HepG2 (cell line): ENCODE measurements around the gene FAT1.

Experiments used
- BHLHE40 ChIP-seq: IDR thresholded peaks from 2 replicates; pipeline ENCODE4 v1.6.1; 2011; ENCODE audit warnings: low read length, improper control_type of control experiment
- CREM ChIP-seq, 2 experiments: sonication (generic) in 1 of 2; formaldehyde crosslinking in 1 of 2; IDR thresholded peaks; 2 replicates each; pipeline versions ENCODE4 v1.4.0 to v1.6.1; 2016 to 2020; ENCODE audit warnings: antibody characterized with exemption in 1 of 2, mild to moderate bottlenecking in 1 of 2, missing genetic modification reagents in 1 of 2
- KMT2B ChIP-seq: IDR thresholded peaks from 2 replicates; pipeline ENCODE4 v1.6.1; 2016; ENCODE audit warnings: missing genetic modification reagents, missing compliant biosample characterization
- NR2C2 ChIP-seq: sonication (generic); formaldehyde crosslinking; IDR thresholded peaks from 2 replicates; pipeline ENCODE4 v1.4.0; 2020; ENCODE audit warnings: missing genetic modification reagents, mild to moderate bottlenecking, moderate library complexity, borderline replicate concordance
- POLR2A ChIP-seq, 2 experiments: IDR thresholded peaks; 2 replicates each; pipeline ENCODE4 v1.6.1; 2011; ENCODE audit warnings: low read depth in 2 of 2, low read length in 2 of 2, mild to moderate bottlenecking in 1 of 2, moderate library complexity in 1 of 2; ENCODE audit not compliant: insufficient read depth in 1 of 2
- TAF1 ChIP-seq: sonication (generic); formaldehyde crosslinking; IDR thresholded peaks from 2 replicates; pipeline ENCODE4 v1.4.0; 2020; ENCODE audit warnings: missing genetic modification reagents
- ZBTB1 ChIP-seq: sonication (generic); formaldehyde crosslinking; IDR thresholded peaks from 2 replicates; pipeline ENCODE4 v1.4.0; 2020; ENCODE audit warnings: missing genetic modification reagents, borderline replicate concordance
- ZNF556 ChIP-seq: sonication (generic); formaldehyde crosslinking; IDR thresholded peaks from 2 replicates; pipeline ENCODE4 v1.4.0; 2020; ENCODE audit warnings: mild to moderate bottlenecking, missing genetic modification reagents, borderline replicate concordance
- ZNF629 ChIP-seq: sonication (generic); formaldehyde crosslinking; conservative IDR thresholded peaks from 2 replicates; pipeline ENCODE4 v1.5.0; 2020; ENCODE audit warnings: missing genetic modification reagents
- TF ChIP-seq, protein P1 (sequence below): IDR thresholded peaks from 2 replicates; pipeline ENCODE4 v1.6.1; 2016
- TF ChIP-seq, protein P2 (sequence below): sonication (generic); formaldehyde crosslinking; IDR thresholded peaks from 2 replicates; pipeline ENCODE4 v1.5.0; 2020; ENCODE audit warnings: mild to moderate bottlenecking, low read depth, missing genetic modification reagents, borderline replicate concordance
- TF ChIP-seq, protein P3 (sequence below): sonication (generic); formaldehyde crosslinking; IDR thresholded peaks from 2 replicates; pipeline ENCODE4 v1.5.0; 2020; ENCODE audit warnings: mild to moderate bottlenecking, missing genetic modification reagents, moderate library complexity

DNA sequence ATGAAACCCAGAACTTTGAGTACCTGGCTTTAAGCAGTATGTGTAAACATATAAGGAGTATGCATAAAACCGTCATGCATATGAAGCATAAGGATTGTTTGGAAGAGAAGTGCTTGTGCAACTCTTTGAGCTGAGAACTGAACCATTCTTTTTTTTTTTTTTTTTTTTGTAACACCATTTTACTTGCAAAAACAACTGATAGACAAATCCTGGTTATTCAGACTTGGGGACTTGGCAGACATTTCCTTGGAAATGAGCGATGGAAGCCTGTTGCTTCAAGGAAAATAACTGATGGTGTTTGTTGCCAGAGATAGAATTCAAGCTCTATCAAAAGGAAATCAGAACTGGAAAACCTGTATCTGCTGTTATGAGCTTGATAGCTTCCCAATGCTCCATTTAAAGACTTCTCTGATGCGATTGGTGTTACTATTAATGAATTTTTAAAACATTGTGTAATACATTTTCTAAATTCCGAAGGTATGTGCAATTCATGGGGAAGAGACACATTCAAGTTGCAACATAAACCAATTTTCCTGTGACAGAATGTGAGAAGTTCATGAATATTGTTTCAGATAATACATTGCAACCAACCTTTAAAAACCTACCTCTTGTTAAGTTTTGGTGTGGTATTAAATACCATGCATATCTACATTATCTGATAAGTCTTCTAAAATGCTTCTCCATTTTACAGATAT, 47.0 kb upstream of the FAT1 start:
- TF ChIP-seq TAF1 (CRISPR knock-in tag) = no peak
- TF ChIP-seq, protein P1, sequence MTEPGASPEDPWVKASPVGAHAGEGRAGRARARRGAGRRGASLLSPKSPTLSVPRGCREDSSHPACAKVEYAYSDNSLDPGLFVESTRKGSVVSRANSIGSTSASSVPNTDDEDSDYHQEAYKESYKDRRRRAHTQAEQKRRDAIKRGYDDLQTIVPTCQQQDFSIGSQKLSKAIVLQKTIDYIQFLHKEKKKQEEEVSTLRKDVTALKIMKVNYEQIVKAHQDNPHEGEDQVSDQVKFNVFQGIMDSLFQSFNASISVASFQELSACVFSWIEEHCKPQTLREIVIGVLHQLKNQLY (CRISPR knock-in tag) = no peak
- no peak for TF ChIP-seq NR2C2 (CRISPR knock-in tag)
- TF ChIP-seq, protein P2, sequence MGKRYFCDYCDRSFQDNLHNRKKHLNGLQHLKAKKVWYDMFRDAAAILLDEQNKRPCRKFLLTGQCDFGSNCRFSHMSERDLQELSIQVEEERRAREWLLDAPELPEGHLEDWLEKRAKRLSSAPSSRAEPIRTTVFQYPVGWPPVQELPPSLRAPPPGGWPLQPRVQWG (CRISPR knock-in tag) = no peak
- no peak for TF ChIP-seq POLR2A (IDR thresholded peaks at IDR 0.05; ENCODE audit: insufficient read depth in 1 of 2, low read depth in 2 of 2, low read length in 2 of 2)
- TF ChIP-seq KMT2B (CRISPR knock-in tag) = no peak
- TF ChIP-seq, protein P3, sequence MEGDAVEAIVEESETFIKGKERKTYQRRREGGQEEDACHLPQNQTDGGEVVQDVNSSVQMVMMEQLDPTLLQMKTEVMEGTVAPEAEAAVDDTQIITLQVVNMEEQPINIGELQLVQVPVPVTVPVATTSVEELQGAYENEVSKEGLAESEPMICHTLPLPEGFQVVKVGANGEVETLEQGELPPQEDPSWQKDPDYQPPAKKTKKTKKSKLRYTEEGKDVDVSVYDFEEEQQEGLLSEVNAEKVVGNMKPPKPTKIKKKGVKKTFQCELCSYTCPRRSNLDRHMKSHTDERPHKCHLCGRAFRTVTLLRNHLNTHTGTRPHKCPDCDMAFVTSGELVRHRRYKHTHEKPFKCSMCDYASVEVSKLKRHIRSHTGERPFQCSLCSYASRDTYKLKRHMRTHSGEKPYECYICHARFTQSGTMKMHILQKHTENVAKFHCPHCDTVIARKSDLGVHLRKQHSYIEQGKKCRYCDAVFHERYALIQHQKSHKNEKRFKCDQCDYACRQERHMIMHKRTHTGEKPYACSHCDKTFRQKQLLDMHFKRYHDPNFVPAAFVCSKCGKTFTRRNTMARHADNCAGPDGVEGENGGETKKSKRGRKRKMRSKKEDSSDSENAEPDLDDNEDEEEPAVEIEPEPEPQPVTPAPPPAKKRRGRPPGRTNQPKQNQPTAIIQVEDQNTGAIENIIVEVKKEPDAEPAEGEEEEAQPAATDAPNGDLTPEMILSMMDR (CRISPR knock-in tag) = no peak
- no peak for TF ChIP-seq CREM (IDR thresholded peaks at IDR 0.05)
- TF ChIP-seq CREM (CRISPR knock-in tag; IDR thresholded peaks at IDR 0.05) = no peak
- no peak for TF ChIP-seq ZNF629 (CRISPR knock-in tag)
- no peak for TF ChIP-seq BHLHE40
- no peak for TF ChIP-seq ZBTB1
- TF ChIP-seq ZNF556 (CRISPR knock-in tag) = no peak
